H1 (cell line): ENCODE measurements around the gene ZNF362. TPM values are rescaled to one million over a fixed set of nuclear protein-coding genes. Genes with fewer than 3 reads are reported as not detected.

Source experiments
- CTCF ChIA-PET: fragments of 300-600 bp; sonication (Branson Sonifier 250); formaldehyde crosslinking; loops from one replicate; lab custom pipeline; 2021; ENCODE audit not compliant: partially characterized antibody; lab: Charles Lee
- POLR2A ChIA-PET: fragments of 300-600 bp; sonication (Branson Sonifier 250); formaldehyde crosslinking; loops from one replicate; lab custom pipeline; 2021; ENCODE audit warnings: inconsistent platforms; ENCODE audit not compliant: partially characterized antibody; lab: Charles Lee
- DNase-seq, 2 experiments: peaks; one replicate each; pipeline versions ENCODE4 v3.0.0 to v3.0.0-alpha.2; 2010 to 2022; ENCODE audit warnings: low spot score in 2 of 2, low read depth in 1 of 2, mixed read lengths in 1 of 2
- FAIRE-seq: peaks from 2 replicates; lab custom pipeline; 2011; peaks lifted over from hg19 to GRCh38; lab: Jason Lieb, UNC
- H2AFZ ChIP-seq: 2 replicates; pipeline ENCODE4 v1.8.1; 2012; ENCODE audit warnings: low read length, inconsistent platforms
- H2AK5ac ChIP-seq: 2 replicates; pipeline ENCODE4 v1.6.1; 2013; ENCODE audit warnings: low read depth, low read length
- H2BK120ac ChIP-seq: replicated peaks from 2 replicates; pipeline ENCODE3; 2013; ENCODE audit warnings: low read depth, low read length, inconsistent platforms
- H2BK12ac ChIP-seq: 2 replicates; pipeline ENCODE4 v1.6.1; 2013; ENCODE audit warnings: low read depth, low read length
- H2BK15ac ChIP-seq: 2 replicates; pipeline ENCODE4 v1.6.1; 2013; ENCODE audit warnings: low read length
- H2BK20ac ChIP-seq: 2 replicates; pipeline ENCODE4 v1.6.1; 2013; ENCODE audit warnings: low read length
- H2BK5ac ChIP-seq: 2 replicates; pipeline ENCODE4 v1.6.1; 2013; ENCODE audit warnings: low read depth, low read length
- H3K14ac ChIP-seq: 2 replicates; pipeline ENCODE4 v1.6.1; 2013; ENCODE audit warnings: inconsistent platforms; ENCODE audit not compliant: insufficient read length
- H3K18ac ChIP-seq: 2 replicates; pipeline ENCODE4 v1.6.1; 2013; ENCODE audit warnings: low read length; ENCODE audit errors: extremely low read depth
- H3K23ac ChIP-seq: 2 replicates; pipeline ENCODE4 v1.6.1; 2013; ENCODE audit warnings: inconsistent platforms; ENCODE audit not compliant: insufficient read length
- H3K23me2 ChIP-seq: 2 replicates; pipeline ENCODE4 v1.6.1; 2013; ENCODE audit warnings: low read depth, low read length
- H3K27ac ChIP-seq: 2 replicates; pipeline ENCODE4 v1.6.1; 2011; ENCODE audit warnings: low read depth, low read length, inconsistent platforms
- H3K27me3 ChIP-seq, 4 experiments: replicated peaks in 1 of 4; 1 replicate in 1 of 4; 2 replicates in 3 of 4; pipeline versions ENCODE4 v1.6.1 to v1.8.1; 2011 to 2013; ENCODE audit warnings: low read length in 3 of 4, mild to moderate bottlenecking in 3 of 4, inconsistent platforms in 2 of 4, mixed read lengths in 2 of 4, moderate library complexity in 1 of 4; ENCODE audit not compliant: control insufficient read depth in 3 of 4, insufficient read depth in 3 of 4; ENCODE audit errors: extremely low read depth in 1 of 4
- H3K36me3 ChIP-seq, 4 experiments: 2 replicates each; pipeline versions ENCODE4 v1.6.1 to v1.8.1; 2011 to 2013; ENCODE audit warnings: mild to moderate bottlenecking in 4 of 4, low read length in 3 of 4, moderate library complexity in 2 of 4, control low read depth in 1 of 4, inconsistent platforms in 1 of 4; ENCODE audit not compliant: insufficient read depth in 4 of 4, control insufficient read depth in 2 of 4
- H3K4ac ChIP-seq: replicated peaks from 2 replicates; pipeline ENCODE3; 2013; ENCODE audit warnings: low read length, low read depth, mixed read lengths, inconsistent platforms; ENCODE audit not compliant: insufficient read length
- H3K4me1 ChIP-seq, 4 experiments: replicated peaks in 1 of 4; 1 replicate in 1 of 4; 2 replicates in 3 of 4; pipeline versions ENCODE4 v1.6.1 to v1.8.1; 2011 to 2013; ENCODE audit warnings: low read length in 3 of 4, inconsistent platforms in 2 of 4, mixed read lengths in 1 of 4; ENCODE audit not compliant: insufficient read depth in 4 of 4, control insufficient read depth in 3 of 4
- H3K4me2 ChIP-seq, 2 experiments: 2 replicates each; pipeline versions ENCODE4 v1.6.1 to v1.8.1; 2011 to 2013; ENCODE audit warnings: low read depth in 2 of 2, low read length in 2 of 2, control low read depth in 1 of 2, inconsistent platforms in 1 of 2, mild to moderate bottlenecking in 1 of 2; ENCODE audit not compliant: insufficient read depth in 1 of 2
- H3K4me3 ChIP-seq, 4 experiments: fragments of 200-600, 300-600 bp in 1 of 4; sonication (generic), shearing (Covaris generic), sonication (Bioruptor Twin) in 1 of 4; 2 replicates each; pipeline versions ENCODE4 v1.5.1 to v1.8.1; 2011 to 2016; ENCODE audit warnings: low read length in 4 of 4, low read depth in 3 of 4, control low read depth in 2 of 4, inconsistent platforms in 2 of 4, mild to moderate bottlenecking in 2 of 4, mixed read lengths in 1 of 4, moderate library complexity in 1 of 4; ENCODE audit not compliant: insufficient read depth in 2 of 4; ENCODE audit errors: extremely low read depth in 1 of 4
- H3K56ac ChIP-seq: replicated peaks from 2 replicates; pipeline ENCODE3; 2013; ENCODE audit warnings: low read depth, mild to moderate bottlenecking, mixed read lengths, low read length, inconsistent platforms; ENCODE audit not compliant: insufficient read length
- H3K79me1 ChIP-seq: 2 replicates; pipeline ENCODE4 v1.6.1; 2013; ENCODE audit warnings: low read depth, low read length, control low read depth
- H3K79me2 ChIP-seq, 2 experiments: 2 replicates each; pipeline versions ENCODE4 v1.6.1 to v1.8.1; 2012 to 2013; ENCODE audit warnings: low read length in 2 of 2, mild to moderate bottlenecking in 2 of 2, inconsistent platforms in 1 of 2; ENCODE audit not compliant: insufficient read depth in 2 of 2, control insufficient read depth in 1 of 2
- H3K9ac ChIP-seq, 4 experiments: replicated peaks in 1 of 4; 1 replicate in 1 of 4; 2 replicates in 3 of 4; pipeline versions ENCODE4 v1.6.1 to v1.8.1; 2011 to 2013; ENCODE audit warnings: low read depth in 3 of 4, low read length in 3 of 4, control low read depth in 2 of 4, mild to moderate bottlenecking in 2 of 4, moderate library complexity in 2 of 4, inconsistent platforms in 1 of 4; ENCODE audit errors: extremely low read depth in 1 of 4
- H3K9me3 ChIP-seq, 2 experiments: 2 replicates each; pipeline versions ENCODE4 v1.6.1 to v1.8.1; 2012 to 2013; ENCODE audit warnings: mild to moderate bottlenecking in 2 of 2, moderate library complexity in 2 of 2, control low read depth in 1 of 2, inconsistent platforms in 1 of 2, low read depth in 1 of 2, low read length in 1 of 2, mixed read lengths in 1 of 2; ENCODE audit not compliant: insufficient read depth in 2 of 2
- H4K20me1 ChIP-seq, 2 experiments: replicated peaks in 1 of 2; 2 replicates each; pipeline versions ENCODE3 to v1.8.1; 2011 to 2013; ENCODE audit warnings: inconsistent platforms in 2 of 2, low read length in 2 of 2, mild to moderate bottlenecking in 1 of 2; ENCODE audit not compliant: insufficient read depth in 2 of 2, control insufficient read depth in 1 of 2
- H4K5ac ChIP-seq: 2 replicates; pipeline ENCODE4 v1.6.1; 2013; ENCODE audit warnings: low read length, low read depth, mixed read lengths, inconsistent platforms; ENCODE audit not compliant: insufficient read length
- H4K8ac ChIP-seq: 2 replicates; pipeline ENCODE4 v1.8.0; 2013; ENCODE audit warnings: mild to moderate bottlenecking, moderate library complexity, low read length, inconsistent platforms; ENCODE audit not compliant: insufficient read depth; ENCODE audit errors: extremely low read depth
- H4K91ac ChIP-seq: replicated peaks from 2 replicates; pipeline ENCODE3; 2013; ENCODE audit warnings: low read length, mixed read lengths, inconsistent platforms; ENCODE audit not compliant: insufficient read length
- CEBPB ChIP-seq: IDR thresholded peaks from 2 replicates; pipeline ENCODE4 v1.6.1; 2012; ENCODE audit warnings: low read depth, low read length
- FOSL1 ChIP-seq: IDR thresholded peaks from 2 replicates; pipeline ENCODE4 v1.6.1; 2011; ENCODE audit warnings: mild to moderate bottlenecking, low read depth, low read length, moderate library complexity; ENCODE audit not compliant: insufficient read depth
- RFX5 ChIP-seq: IDR thresholded peaks from 2 replicates; pipeline ENCODE4 v1.6.1; 2011; ENCODE audit warnings: low read depth, low read length, improper control_type of control experiment, borderline replicate concordance
- SP4 ChIP-seq: IDR thresholded peaks from 2 replicates; pipeline ENCODE4 v1.6.1; 2012; ENCODE audit warnings: low read length, inconsistent platforms
- YY1 ChIP-seq: IDR thresholded peaks from 2 replicates; pipeline ENCODE4 v1.6.1; 2011; ENCODE audit warnings: low read depth, mild to moderate bottlenecking, low read length
- WGBS, 2 experiments: shearing (Covaris generic) in 1 of 2; methylation state at CpG; one replicate each; pipeline versions ENCODE4 v1.1.6 to v1.1.7; 2013 to 2015; ENCODE audit warnings: low lambda C conversion rate in 2 of 2, mixed read lengths in 2 of 2, inconsistent platforms in 1 of 2, low coverage in 1 of 2, missing lambda C conversion rate in 1 of 2; ENCODE audit not compliant: insufficient replicate concordance in 2 of 2, insufficient coverage in 1 of 2, insufficient read length in 1 of 2; ENCODE audit errors: extremely low coverage in 1 of 2, missing lambda C conversion rate in 1 of 2; 5-methylcytosine and 5-hydroxymethylcytosine counted together
- polyA plus RNA-seq, 7 experiments: library from polyadenylated mRNA; depleted of rRNA in 3 of 7; stranded (reverse) in 5 of 7; unstranded in 2 of 7; fragments of >200 nt in 5 of 7; fragments of 200-250 nt in 2 of 7; gene quantifications; 1 replicate in 5 of 7; 2 replicates in 1 of 7; 4 replicates in 1 of 7; pipeline versions ENCODE4 v1.2.1 to v1.2.3, GENCODE V29; 2011 to 2013; ENCODE audit warnings: missing spikeins in 2 of 7, mixed read lengths in 2 of 7
- total RNA-seq: library from RNA; stranded (reverse); fragmentation: NEBNext Ultra II Directional; extraction: Animal tissue kit (Norgen Biotek cat#: 25700); gene quantifications from 2 replicates; pipeline ENCODE4 v1.2.1, GENCODE V29; 2021

The ZNF362 gene
- total and polyA plus RNA-seq, 2 of the 8 experiments (the other 6 are each of a cell fraction or from before 2014, with no cell fraction given): 24.2 to 27.8 TPM

- WGBS, 2 experiments: 93% methylated on average over 26 of the region's 29 CpGs; no CpG with 5 or more reads in 1 of the 2 experiments
- no peak for FAIRE-seq
- no peak overlapping the region for H2AK5ac ChIP-seq
- TF ChIP-seq CEBPB (no peak), YY1 (no peak), SP4 (no peak), RFX5 (no peak), FOSL1 (no peak)
Measured at GRCh38 chr1:33280091-33280661, 23.9 kb downstream of the ZNF362 start.

More at GRCh38 chr1:33280091-33280661, 23.9 kb downstream of the ZNF362 start:
- Histone ChIP-seq H3K4ac (no peak overlapping the region), H3K79me2 (no peaks in the 10 kb centered on the region), H3K18ac (no peak overlapping the region), H3K4me2 (no peak overlapping the region), H4K5ac (no peak overlapping the region), H2BK5ac (no peak overlapping the region), H3K9me3 (no peaks in the 10 kb centered on the region), H3K79me1 (no peaks in the 10 kb centered on the region), H2AFZ (no peak overlapping the region), H4K8ac (peak overlapping the region; percentile 59; the same call in 1 of the 2 replicates), H3K9ac (no peak overlapping the region), H2BK20ac (no peak overlapping the region), H3K27ac (no peak overlapping the region), H3K23ac (no peak overlapping the region), H4K20me1 (peaks cover 0 to 2% of the 10 kb centered on the region in 2 experiments), H3K27me3 (no peaks in the 10 kb centered on the region), H3K56ac (no peak overlapping the region), H2BK15ac (no peak overlapping the region), H3K4me1 (no peaks in the 10 kb centered on the region), H2BK120ac (no peak overlapping the region), H2BK12ac (no peak overlapping the region), H3K23me2 (no peaks in the 10 kb centered on the region), H3K4me3 (no peak overlapping the region), H3K14ac (no peak overlapping the region), H3K36me3 (peaks cover 6 to 19% (median 11%) of the 10 kb centered on the region in 4 experiments; a peak in 7 of 8 replicates), H4K91ac (no peak overlapping the region)
- ChIA-PET POLR2A (no interaction called here), CTCF (interaction anchor here (1.8 kb wide), 1 partner anchor 18 kb away, joined by 7 read pairs; no protein-coding TSS in a partner anchor)
- DNase-seq: no peak
